ENCODE data around the gene MVB12B.

MVB12B gene

GRCh38 chr9:126334721-126335621, 8.3 kb downstream of the MVB12B start:
- DNase-seq = no peak

GRCh38 chr9:126335837-126336735, 9.5 kb downstream of the MVB12B start:
- DNase-seq = no peak

GRCh38 chr9:126336736-126337325, 10.2 kb downstream of the MVB12B start:
- DNase-seq = no peak

- no peak for DNase-seq
Measured at GRCh38 chr9:126337729-126338372, 11.2 kb downstream of the MVB12B start.

GRCh38 chr9:126338945-126339344, 12.3 kb downstream of the MVB12B start:
- no peak for DNase-seq

GRCh38 chr9:126341426-126341825, 14.8 kb downstream of the MVB12B start:
- DNase-seq = no peak

- no peak for DNase-seq
Measured at GRCh38 chr9:126341902-126342301, 15.3 kb downstream of the MVB12B start.

GRCh38 chr9:126342621-126343031, 16.0 kb downstream of the MVB12B start:
- DNase-seq = no peak

GRCh38 chr9:126343271-126343700, 16.7 kb downstream of the MVB12B start:
- no peak for DNase-seq

GRCh38 chr9:126346031-126346430, 19.4 kb downstream of the MVB12B start:
- DNase-seq = no peak

- no peak for DNase-seq
Measured at GRCh38 chr9:126347093-126347492, 20.5 kb downstream of the MVB12B start.

GRCh38 chr9:126347911-126348760, 21.5 kb downstream of the MVB12B start:
- no peak for DNase-seq

- DNase-seq = no peak
Measured at GRCh38 chr9:126348911-126349550, 22.4 kb downstream of the MVB12B start.

- DNase-seq = no peak
Measured at GRCh38 chr9:126354887-126355770, 28.5 kb downstream of the MVB12B start.

GRCh38 chr9:126357074-126357473, 30.4 kb downstream of the MVB12B start:
- no peak for DNase-seq

GRCh38 chr9:126360073-126360472, 33.4 kb downstream of the MVB12B start:
- DNase-seq = peak; percentile 11

GRCh38 chr9:126361810-126362238, 35.2 kb downstream of the MVB12B start:
- DNase-seq = no peak

- no peak for DNase-seq
Measured at GRCh38 chr9:126363250-126363649, 36.6 kb downstream of the MVB12B start.

- DNase-seq = no peak
Measured at GRCh38 chr9:126363847-126364671, 37.4 kb downstream of the MVB12B start.
